Left renal cortex interstitium (tissue), 4 donors: Measurements from ENCODE around the gene TSPYL2. TPM values are rescaled to one million over a fixed set of nuclear protein-coding genes. Genes with fewer than 3 reads are reported as not detected.

Experiments
- DNase-seq, 4 donors: peaks; one replicate each; pipeline ENCODE4 v3.0.0-alpha.2; 2013; ENCODE audit warnings: low read depth in 4 of 4, low spot score in 2 of 4, missing footprints in 1 of 4
- polyA plus RNA-seq, 4 donors: library from polyadenylated mRNA; unstranded; fragments of 120-200 nt; gene quantifications; one replicate each; pipeline ENCODE4 v1.2.1, GENCODE V29; 2013; ENCODE audit not compliant: insufficient read length in 4 of 4

The TSPYL2 gene
- polyA plus RNA-seq, 4 donors = 19.5 to 40.0 (median 32.7) TPM

DNA sequence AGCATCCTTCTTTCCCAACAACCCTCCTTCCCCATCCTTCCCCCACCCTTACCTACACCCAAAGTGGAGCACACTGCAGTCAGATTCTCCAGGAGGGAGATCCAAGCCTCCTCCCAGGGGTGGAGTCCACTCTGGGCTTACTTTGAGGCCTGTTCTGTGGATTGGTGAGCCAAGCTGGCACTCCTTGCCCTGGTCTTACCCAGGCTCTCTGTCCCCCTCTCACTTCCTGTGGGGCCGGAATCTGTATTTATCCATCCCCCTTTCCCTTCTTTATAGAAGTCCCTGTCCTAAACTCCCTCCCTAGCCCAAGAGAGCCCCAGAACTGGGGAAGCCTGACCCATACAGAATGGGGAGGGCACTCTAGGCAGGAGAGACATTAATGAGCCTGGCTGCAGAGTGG lies 3.2 kb upstream of the TSPYL2 start:
- DNase-seq = no peak

DNA sequence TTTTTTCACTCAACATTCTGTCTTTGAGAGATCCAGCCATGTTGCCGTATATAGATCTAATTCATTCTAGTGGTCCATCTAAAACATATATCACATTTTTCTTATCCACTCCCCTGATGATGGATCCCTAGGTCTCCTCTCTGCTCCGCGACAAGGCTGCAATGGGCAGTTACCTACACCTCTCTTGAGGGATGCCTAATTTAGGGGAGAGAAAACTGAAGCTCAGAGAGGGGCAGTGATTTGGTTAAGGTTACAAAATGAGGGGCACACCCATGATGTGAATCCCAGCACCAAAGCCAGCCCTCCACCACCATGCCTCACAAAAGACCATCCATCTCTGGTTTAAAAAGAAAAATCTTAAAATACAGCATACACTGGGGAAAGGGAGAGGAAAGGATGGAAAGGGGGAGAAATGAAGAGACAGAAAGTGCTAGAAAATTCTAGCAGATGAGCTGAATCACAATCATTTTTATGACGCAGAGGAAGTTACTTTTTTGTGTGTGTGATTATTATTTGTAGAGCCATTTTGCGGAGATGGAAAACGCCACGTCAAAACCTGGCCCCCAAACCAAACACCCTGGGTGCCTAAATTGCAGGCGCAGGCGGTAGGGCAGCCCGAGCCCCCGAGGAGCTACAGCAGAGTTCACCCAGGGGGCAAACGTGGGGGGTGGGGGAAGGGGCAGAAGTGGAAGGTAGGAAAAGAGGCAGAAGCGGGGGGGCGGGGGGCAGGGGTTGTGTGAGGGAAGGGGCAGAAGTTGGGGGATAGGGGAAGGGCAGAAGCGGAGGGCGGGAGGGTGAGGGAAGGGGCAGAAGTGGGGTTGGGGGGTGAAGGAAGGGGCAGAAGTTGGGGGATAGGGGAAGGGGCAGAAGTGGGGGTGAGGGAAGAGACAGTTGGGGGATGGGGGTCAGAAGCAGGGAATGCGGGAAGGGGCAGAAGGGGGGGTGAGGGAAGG lies 1.3 kb upstream of the TSPYL2 start:
- no peak for DNase-seq

DNA sequence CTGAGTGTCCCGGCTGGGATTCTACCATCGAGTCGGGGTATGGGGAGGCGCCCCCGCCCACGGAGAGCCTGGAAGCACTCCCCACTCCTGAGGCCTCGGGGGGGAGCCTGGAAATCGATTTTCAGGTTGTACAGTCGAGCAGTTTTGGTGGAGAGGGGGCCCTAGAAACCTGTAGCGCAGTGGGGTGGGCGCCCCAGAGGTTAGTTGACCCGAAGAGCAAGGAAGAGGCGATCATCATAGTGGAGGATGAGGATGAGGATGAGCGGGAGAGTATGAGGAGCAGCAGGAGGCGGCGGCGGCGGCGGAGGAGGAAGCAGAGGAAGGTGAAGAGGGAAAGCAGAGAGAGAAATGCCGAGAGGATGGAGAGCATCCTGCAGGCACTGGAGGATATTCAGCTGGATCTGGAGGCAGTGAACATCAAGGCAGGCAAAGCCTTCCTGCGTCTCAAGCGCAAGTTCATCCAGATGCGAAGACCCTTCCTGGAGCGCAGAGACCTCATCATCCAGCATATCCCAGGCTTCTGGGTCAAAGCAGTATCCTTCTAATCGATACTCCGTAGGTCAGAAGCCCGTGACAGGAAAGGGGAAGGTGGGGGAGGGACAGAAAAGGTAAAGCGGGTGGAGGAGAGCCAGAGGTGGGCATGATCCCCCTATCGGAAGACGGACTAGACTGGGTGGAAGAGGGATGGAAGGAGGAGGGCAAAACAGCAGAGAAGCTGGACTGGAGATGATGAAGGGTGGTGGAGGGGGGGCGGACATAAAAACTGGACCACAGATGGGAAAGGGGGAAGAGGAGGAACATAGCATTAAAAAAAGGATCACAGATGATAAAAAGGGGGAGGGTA lies 828 bp downstream of the TSPYL2 start:
- no peak for DNase-seq

DNA sequence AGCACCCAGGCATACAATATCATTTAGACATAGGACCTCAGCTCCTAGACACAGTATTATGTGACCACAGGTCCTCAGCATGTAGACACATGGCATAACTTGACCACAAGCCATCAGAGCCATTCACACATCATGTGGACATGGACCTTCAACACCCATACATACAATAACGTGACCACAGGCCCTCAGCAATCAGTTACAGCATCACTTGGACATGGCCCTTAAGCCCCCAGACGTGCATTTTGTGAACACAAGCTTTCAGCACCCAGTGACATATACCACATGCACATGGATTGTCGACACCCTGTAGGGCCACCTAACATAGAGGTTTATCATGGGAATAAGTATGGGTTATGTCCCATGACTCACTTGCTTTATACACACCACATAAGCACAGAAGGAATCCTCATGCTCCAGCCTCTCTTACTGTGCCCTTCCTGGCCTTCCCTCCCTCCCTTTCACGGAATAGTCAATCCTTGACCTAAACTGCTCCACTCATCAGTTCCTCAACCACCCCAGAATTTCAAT lies 1.9 kb downstream of the TSPYL2 start:
- no peak for DNase-seq

DNA sequence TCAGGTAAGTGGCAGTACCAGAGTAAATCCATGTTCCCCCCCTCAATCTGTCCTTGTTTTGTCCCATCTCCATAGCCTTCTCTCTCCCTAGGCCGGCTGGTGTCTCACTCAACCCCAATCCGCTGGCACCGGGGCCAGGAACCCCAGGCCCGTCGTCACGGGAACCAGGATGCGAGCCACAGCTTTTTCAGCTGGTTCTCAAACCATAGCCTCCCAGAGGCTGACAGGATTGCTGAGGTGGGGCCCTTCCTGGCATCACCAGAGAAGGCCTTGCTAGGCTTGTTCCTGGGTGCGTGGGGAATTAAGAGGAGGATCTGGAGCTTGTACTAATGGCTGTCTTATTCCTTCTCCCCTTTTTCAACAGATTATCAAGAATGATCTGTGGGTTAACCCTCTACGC lies 2.7 kb downstream of the TSPYL2 start:
- no peak for DNase-seq

DNA sequence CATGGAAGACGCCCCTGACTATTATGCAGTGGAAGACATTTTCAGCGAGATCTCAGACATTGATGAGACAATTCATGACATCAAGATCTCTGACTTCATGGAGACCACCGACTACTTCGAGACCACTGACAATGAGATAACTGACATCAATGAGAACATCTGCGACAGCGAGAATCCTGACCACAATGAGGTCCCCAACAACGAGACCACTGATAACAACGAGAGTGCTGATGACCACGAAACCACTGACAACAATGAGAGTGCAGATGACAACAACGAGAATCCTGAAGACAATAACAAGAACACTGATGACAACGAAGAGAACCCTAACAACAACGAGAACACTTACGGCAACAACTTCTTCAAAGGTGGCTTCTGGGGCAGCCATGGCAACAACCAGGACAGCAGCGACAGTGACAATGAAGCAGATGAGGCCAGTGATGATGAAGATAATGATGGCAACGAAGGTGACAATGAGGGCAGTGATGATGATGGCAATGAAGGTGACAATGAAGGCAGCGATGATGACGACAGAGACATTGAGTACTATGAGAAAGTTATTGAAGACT lies 3.6 kb downstream of the TSPYL2 start:
- no peak for DNase-seq

DNA sequence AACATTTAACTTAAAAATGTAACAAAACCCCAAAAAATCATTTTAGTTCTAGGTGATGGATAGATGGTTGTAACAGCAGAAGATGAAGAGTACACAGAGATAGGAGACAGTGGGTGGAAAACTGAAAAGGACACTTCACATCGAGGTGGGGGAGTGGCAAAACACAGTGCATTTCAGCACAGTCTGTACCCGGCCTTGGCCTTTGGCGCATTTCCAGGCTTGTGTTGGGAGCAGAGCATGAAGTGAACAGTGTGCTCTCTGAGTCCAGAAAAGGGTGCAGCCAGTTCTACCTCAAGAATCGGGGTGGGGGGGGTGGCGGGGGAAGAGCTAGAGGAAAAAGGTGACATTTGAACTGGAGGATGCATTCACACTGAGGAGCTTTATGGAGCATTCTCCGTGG lies 4.3 kb downstream of the TSPYL2 start:
- no peak for DNase-seq

DNA sequence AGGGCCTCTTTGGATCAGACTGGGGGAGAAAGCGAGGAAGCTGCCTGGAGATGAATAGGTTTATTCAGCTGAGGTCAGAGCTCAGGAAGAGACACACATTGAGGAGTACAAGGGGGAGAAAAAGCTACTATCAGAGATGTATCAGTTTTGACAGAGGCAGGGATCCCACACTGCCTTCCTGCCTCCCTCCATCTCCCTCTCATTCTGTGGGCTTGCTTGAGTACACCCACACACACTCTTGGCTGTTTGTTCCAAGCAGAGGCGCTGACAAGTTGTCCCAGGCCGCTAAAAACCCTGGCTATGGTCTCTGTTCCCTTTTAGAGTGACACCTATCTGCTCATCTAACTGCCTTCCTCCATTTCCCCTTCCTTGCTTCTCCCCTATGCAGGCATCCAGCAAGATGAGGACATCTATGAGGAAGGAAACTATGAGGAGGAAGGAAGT lies 5.2 kb downstream of the TSPYL2 start:
- DNase-seq = no peak

DNA sequence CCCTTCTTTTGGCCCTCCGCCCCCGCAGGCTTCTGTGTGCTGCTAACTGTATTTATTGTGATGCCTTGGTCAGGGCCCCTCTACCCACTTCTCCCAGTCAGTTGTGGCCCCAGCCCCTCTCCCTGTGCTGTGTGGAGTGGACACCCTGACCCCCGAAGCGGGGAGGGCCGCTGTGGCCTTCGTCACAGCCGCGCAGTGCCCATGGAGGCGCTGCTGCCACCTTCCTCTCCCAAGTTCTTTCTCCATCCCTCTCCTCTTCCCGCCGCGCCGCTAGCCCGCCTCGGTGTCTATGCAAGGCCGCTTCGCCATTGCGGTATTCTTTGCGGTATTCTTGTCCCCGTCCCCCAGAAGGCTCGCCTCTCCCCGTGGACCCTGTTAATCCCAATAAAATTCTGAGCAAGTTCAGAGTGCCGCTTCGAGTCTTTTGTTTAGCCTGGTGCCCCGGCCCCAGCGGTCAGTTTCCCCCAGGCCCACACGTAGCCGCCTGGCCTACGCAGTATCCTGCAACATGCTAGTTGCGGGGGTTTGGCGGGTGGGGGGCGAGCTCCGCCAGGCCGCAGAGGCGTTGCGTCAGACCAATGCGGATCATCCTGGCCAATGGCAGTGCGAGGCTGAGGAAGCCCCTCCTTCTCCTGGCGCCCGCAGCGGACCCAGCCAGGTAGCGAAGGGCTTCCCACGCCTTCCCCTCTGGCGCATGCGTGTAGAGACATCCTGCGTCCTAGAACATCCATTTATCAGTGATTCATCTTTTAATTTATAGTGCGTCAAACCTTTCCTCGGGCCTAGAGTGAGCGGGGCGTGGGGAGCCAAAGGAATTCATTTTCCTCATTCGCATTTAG lies 6.2 kb downstream of the TSPYL2 start:
- DNase-seq = peak in 1 of 4 donors; percentile 61

DNA sequence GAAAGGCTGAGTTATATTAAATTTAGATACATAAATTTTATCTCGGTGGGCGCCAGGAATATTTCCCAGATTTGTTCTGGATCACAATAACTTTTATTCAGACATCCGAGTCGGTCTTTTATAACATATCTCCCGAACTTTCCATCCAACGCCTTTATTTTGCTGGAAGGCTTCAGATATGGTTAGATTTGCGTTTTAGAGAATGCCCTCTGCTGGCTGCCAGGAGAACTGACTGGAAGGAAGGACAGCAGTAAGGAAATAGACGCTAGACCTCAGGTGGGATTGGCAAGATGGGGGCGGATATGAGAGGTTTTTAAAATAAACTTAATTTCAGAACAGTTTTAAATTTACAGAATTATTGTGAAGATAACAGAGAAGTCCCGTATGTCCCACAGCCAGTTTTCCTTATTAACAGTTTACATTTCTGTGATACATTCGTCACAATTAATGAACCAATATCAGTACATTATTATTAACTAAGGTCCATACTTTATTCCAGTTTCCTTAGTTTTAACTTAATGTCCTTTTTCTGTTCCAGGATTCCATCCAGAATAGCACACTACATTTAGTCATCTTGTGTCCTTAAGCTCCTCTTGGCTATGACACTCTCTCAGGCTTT lies 7.2 kb downstream of the TSPYL2 start:
- no peak for DNase-seq

DNA sequence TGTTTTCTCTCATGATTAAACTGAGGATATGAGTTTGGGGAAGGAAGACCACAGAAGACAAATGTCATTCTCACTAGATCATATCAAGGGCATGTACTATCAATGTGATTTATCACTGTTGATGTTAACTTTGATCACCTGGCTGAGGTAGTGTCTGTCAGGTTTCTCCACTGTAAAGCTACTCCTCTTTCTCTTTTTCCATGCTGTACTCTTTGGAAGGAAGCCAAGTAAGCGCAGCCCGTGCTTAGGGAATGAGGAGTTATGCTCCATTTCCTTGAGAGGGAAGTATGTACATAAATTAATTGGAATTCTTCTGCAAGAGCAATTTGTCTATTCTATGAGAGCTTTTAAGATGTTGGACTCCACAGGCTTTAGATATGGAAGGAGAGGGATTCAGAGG lies 7.8 kb downstream of the TSPYL2 start:
- no peak for DNase-seq

DNA sequence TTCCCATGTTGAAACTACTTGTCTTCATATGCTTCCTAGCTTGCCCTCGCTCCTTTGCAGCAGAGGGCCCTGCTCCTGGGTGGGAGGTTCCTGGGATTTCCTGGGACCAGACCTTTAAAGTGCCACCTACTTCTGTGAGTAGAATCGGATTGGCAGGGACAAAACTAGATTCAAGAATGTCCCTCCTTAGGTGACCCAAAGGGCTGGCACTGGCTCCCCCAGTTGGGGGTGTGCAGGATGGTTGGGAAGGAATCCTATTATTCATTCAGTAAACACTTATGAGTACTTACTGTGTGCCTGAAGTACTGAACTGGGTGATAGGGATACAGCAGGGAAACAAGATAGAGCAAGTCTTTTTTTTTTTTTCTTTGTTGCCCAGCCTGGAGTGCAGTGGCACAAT lies 9.2 kb downstream of the TSPYL2 start:
- no peak for DNase-seq

DNA sequence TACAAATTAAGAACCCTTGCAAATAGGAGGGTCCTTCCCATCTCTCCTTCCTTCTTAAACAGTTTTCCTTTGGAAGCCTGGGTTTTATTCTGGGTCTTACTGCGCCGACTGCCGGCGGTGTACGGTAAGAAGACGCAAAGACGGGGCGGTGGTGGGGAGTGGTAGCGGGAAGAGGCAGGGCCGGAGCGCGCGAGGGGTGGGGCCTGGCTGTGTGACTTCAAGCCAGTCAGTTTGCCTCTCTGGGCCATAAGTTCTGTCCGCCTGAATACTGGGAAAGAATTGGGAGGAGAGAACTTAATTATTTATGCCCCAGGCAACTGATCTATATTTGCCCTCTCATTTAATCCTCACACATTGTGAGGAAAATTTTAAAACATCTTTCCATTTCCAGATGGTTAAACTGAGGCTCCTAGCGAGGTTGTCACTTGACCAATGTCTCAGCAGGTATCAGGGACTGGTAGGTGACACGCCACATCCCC lies 11.0 kb downstream of the TSPYL2 start:
- no peak for DNase-seq

DNA sequence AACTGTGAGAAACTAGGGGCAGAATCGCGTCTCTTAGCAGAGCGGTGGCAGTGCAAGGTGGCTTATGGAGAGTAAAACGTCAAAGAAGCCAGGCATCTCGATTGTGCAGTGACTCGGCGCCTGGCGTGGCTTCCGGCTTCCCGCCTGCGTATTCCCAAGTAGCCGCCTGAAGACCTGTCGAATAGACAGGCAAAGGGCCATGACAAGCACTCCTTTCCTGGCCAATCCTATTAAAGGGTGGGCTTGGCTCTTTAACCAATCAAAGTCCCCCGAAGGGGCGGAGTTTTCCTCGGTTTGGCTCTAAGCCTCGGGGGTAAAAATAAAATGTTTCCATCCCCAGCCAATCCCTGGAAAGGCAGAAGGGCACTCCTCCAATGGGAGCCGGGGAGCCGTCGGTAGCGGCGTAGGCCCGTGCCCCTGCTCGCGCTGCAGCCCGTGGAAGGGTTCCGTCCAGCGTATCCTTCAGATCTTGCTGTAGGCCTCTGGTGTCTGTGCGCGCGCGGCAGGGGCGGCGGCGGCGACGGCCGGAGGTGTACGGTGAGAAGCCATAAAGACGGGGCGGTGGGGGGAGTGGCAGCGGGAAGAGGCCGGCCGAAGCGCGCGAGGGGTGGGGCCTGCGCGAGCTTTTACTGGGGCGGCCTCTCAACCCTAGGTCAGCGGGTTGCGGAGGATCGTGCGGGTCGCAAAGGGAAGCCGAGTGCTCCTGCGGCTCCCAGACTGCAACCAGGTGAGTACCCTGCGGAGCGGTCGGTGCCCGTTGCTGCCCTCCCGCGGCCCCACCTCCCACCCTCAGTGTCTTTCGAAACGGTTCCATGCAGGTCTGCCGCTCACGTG lies 11.8 kb downstream of the TSPYL2 start, which contains the start of gene KANTR:
Gene KANTR, plus strand, starts transcription at position 395 of the 834 bp plus-strand sequence. CDS start 30,131 bp downstream, outside the sequence.
- DNase-seq = peak in 3 of 4 donors; percentile 74 to 93 (median 82)

DNA sequence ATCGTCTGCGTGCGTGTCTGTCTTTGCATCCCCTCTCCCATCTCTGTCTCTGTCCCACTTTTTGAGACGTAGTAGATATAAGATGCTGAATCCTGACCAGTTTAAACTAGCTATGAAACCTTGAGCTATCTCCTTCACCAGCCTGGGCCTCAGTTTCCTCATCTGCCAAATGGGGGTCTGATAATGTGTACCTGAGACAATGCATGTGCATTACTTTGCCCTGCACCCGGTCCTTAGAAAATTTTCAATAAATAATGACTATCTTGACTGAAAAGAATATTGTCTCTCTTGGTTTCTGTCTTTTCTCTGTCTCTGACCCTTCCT lies 12.4 kb downstream of the TSPYL2 start:
- no peak for DNase-seq

DNA sequence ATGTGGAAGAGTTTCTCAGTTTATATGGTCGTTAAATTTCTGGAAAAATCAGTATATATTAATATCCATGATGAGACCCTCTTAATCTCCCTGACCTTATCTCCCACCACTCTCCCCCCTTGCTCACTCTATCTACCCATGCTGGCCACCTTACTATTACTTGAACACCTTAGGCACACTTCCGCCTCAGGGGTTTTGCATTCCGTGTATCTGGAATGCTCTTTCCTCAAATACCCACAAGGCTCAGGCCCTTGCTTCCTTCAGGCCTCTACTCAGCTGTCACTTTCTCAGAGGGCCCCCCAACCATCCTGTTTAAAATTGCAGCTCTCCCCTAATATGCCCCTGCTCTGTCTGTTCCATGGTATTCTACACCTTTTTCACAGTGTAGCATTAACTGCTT lies 13.6 kb downstream of the TSPYL2 start:
- no peak for DNase-seq

DNA sequence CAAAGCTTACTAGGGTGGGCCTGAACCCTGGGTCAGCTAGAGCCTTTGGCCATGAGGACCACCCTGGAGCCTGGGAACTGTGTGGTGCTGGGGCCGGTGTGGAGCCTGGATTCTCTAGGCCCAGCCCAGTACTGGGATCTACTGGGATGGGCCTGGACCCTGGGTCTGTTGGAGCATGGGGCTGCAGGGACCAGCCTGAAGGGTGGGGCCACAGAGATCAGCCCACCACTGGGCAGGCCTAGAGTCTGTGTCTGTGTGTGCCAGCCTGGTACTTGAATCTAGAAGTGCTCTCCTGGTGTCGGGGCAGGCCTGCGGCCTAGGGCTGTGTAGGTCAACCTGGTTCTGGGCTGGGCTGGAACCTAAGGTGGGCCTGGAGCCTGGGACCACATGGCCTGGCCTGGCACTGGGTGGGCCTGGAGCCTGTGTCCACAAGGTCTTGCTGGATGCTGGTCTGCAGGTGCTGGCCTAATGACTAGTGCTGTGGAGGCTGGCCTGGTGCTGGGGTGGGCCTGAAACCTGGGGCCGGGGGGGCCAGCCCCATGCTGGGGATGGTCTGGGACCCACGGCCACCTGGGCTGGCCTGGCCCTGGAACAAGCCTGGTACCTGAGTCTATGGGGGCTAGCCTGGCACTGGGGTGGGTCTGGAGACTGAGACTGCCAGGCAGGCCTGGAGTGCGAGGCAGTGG lies 32.8 kb downstream of the TSPYL2 start:
- DNase-seq = no peak

DNA sequence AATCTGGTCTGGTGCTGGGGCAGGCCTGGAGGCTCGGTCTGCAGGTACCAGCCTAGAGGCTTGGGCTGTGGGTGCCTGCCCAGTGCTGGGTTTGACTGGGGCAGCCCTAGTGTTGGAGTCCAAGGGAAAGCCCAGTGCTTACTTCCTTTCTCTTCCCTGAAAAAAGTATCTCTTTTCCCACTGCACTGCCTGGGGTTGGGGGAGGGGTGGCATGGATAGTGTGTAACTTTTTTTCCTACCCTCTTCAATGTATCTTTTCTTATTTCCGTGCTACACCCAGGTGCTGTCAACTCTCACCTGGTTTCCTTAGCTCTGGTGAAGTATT lies 33.3 kb downstream of the TSPYL2 start:
- no peak for DNase-seq
